HG02798 (cell line): ENCODE results near the gene NUCB2.
"Not testable (repeated sequence)": the region's sequence is repeated elsewhere in the genome, so short reads cannot be mapped to it uniquely, and the experiment has no call there.

Experiments
- ATAC-seq: cut with Tn5 transposase; IDR thresholded peaks from one replicate; pipeline ENCODE4 v1.9.1; 2021; ENCODE audit warnings: mild to moderate bottlenecking; ENCODE audit not compliant: unreplicated experiment, poor library complexity

The NUCB2 gene

GRCh38 chr11:17276236-17277023 is at the start of gene NUCB2:
Gene NUCB2 (plus strand): TSS chr11:17276739. CDS start chr11:17295324, 18,585 bp downstream.
- peak; percentile 99 for ATAC-seq

- not testable (repeated sequence) for ATAC-seq
These were observed 48.2 kb upstream of the NUCB2 start for GRCh38 chr11:17228186-17228925.

GRCh38 chr11:17229481-17230152 is 46.9 kb upstream of the NUCB2 start:
- no peak for ATAC-seq

GRCh38 chr11:17230867-17231851 is 45.4 kb upstream of the NUCB2 start:
- peak; percentile 94 for ATAC-seq

- ATAC-seq: no peak
These were observed 43.4 kb upstream of the NUCB2 start for GRCh38 chr11:17233101-17233500.

GRCh38 chr11:17238377-17238776 is 38.2 kb upstream of the NUCB2 start:
- no peak for ATAC-seq

- not testable (repeated sequence) for ATAC-seq
These were observed 36.6 kb upstream of the NUCB2 start for GRCh38 chr11:17239927-17240326.

GRCh38 chr11:17240780-17241179 is 35.8 kb upstream of the NUCB2 start:
- ATAC-seq: no peak

GRCh38 chr11:17242954-17243353 is 33.6 kb upstream of the NUCB2 start:
- not testable (repeated sequence) for ATAC-seq

- ATAC-seq: peak; percentile 76
These were observed 32.5 kb upstream of the NUCB2 start for GRCh38 chr11:17244046-17244445.

- no peak for ATAC-seq
These were observed 25.8 kb upstream of the NUCB2 start for GRCh38 chr11:17250561-17251350.

- ATAC-seq: no peak
These were observed 23.8 kb upstream of the NUCB2 start for GRCh38 chr11:17252704-17253103.

GRCh38 chr11:17256512-17256911 is 20.0 kb upstream of the NUCB2 start:
- no peak for ATAC-seq

- no peak for ATAC-seq
These were observed 19.3 kb upstream of the NUCB2 start for GRCh38 chr11:17257196-17257595.

GRCh38 chr11:17258670-17259069 is 17.9 kb upstream of the NUCB2 start:
- no peak for ATAC-seq

GRCh38 chr11:17259519-17259918 is 17.0 kb upstream of the NUCB2 start:
- ATAC-seq: no peak

- ATAC-seq: no peak
These were observed 16.5 kb upstream of the NUCB2 start for GRCh38 chr11:17260020-17260419.

GRCh38 chr11:17263769-17264168 is 12.8 kb upstream of the NUCB2 start:
- no peak for ATAC-seq

- ATAC-seq: no peak
These were observed 9.8 kb upstream of the NUCB2 start for GRCh38 chr11:17266781-17267180.
